ENCODE measurements around the gene UBE2F.
A peak's percentile ranks its signal among the peaks of the same experiment; 100 is the strongest.

UBE2F gene

DNA sequence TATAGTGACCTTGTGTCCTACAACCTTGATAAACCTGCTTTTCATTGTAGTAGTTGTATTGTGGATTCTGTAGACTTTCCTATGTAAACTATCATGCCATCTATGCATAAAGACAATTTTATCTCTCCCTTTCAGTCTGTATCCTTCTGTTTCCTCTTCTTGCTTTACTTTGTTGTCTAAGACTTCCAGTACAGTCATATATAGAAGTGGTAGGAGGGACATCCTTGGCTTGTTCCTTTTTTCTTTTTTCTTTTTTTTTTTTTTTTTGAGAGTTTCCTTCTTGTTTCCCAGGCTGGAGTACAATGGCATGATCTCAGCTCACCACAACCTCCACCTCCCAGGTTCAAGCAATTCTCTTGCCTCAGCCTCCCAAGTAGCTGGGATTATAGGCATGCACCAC, 39.7 kb downstream of the UBE2F start:
- no peak for DNase-seq (ENCODE audit: low read depth)
- no peak overlapping the region for H3K4me3 ChIP-seq (ENCODE audit: low read depth, low read length)

DNA sequence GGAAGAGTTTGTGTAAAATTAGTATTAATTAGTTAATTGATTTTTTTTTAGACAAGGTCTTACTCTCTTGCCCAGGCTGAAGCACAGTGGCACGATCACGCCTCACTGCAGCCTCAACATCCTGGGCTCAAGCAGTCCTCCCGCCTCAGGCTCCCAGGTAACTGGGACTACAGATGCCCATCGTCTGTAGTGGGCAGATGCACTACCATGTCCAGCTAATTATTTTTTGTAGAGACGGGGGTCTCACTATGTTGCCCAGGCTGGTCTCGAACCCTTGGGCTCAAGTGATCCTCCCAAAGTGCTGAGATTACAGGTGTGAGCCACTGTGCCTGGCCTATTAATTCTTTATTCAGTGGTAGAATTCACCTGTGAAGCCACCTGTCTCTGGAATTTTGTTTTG, 41.1 kb downstream of the UBE2F start:
- no peak for DNase-seq (ENCODE audit: low read depth)
- H3K4me3 ChIP-seq (ENCODE audit: low read depth, low read length): no peak overlapping the region

DNA sequence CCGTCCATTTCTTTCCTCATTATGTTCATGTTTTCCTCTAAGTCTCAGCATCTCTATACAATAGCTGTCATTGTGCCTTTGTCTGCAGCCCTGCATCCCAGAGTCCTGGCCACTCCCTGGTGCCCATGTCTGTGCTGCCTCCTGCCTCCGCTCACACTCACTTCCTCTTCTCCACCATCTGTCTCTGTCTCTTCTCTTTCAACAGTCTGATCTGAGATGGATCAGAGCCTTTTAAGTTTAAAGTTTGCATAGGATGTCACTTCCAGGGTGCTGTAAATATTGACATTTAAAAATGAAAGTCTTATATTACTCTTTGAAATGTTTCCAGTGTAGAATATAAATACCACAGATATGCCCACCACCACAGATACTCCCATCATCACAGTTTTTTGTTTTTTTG, 42.7 kb downstream of the UBE2F start:
- no peak overlapping the region for H3K4me3 ChIP-seq (ENCODE audit: low read depth, low read length)
- no peak for DNase-seq (ENCODE audit: low read depth)

DNA sequence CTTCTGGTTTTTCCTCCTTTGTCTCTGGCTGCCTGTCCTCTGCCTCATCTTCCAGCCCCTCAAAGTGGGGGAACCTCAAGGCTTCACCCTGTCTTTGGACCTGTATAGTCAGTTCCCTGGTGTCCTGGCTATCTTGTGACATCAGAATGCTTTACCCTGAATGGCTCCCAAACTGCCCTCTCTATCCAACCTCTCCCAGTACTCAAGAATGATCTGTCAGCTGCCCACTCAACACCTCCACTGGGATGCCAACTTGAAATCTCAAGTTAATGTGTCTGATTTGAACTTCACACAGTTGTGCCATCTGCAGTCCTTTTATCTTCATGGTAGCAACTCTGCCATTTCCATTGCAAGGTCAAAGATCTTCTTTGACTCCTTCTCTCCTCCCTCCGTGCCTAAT, 43.8 kb downstream of the UBE2F start:
- no peak for DNase-seq (ENCODE audit: low read depth)
- H3K4me3 ChIP-seq (ENCODE audit: low read depth, low read length): no peak overlapping the region

DNA sequence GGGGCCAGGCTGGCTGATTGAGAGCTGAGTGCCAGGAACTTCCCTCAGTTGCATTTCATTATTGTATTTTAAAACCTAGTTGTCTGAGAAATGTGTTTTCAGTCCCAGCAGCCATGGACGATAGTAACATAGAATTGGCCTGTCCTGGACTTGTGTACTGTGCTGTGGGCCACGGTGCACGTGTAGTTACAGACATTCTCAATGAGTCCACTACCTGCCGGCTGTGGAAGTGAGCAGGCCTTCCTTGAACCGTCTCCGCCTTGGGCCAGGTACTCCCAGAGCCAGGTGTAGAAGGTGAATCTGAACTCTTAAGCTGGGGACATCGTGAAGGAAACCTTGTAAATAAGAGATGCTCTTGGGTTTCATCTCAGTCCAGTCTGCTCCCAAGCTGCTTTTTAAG, 47.0 kb downstream of the UBE2F start:
- no peak overlapping the region for H3K4me3 ChIP-seq (ENCODE audit: low read depth, low read length)
- no peak for DNase-seq (ENCODE audit: low read depth)

DNA sequence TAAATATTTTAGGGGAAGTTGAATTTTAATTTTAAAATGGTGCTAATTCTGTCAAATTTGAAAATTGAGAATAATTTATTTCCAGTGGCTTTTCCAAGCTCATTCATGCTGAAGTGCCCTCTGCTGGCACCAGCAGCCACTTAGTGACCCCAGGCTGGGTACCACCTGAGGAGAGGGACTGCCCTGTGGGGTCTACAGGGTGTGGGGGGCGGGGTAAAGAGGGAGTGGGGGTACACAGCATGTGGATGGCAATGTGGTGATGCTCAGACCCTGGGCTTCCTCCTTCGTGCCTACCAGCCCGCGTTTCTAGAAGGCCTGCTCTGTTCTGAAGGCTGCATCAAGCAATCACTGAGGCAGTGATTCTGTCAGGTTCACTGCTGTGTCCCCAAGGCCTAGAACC, 48.9 kb downstream of the UBE2F start:
- DNase-seq (ENCODE audit: low read depth): no peak
- H3K4me3 ChIP-seq (ENCODE audit: low read depth, low read length): no peak overlapping the region

DNA sequence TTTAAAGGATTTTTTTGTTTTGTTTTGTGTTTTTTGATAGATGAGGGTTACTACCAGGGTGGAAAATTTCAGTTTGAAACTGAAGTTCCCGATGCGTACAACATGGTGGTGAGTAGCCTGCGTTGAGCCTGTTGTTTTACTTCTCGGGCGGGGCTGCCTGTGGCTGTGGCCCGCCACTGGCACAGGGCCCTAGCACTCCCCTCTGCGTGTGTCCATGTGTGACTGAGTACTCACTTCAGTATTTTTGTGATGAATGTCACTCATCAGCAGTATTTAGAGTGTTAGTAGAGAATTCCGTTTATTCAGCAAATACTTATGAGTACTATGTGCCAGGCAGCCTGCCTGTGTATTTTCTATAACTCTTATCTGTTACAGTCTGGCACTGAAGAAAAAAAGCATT, 49.7 kb downstream of the UBE2F start:
- DNase-seq (ENCODE audit: low read depth): no peak
- H3K4me3 ChIP-seq (ENCODE audit: low read depth, low read length): no peak overlapping the region

DNA sequence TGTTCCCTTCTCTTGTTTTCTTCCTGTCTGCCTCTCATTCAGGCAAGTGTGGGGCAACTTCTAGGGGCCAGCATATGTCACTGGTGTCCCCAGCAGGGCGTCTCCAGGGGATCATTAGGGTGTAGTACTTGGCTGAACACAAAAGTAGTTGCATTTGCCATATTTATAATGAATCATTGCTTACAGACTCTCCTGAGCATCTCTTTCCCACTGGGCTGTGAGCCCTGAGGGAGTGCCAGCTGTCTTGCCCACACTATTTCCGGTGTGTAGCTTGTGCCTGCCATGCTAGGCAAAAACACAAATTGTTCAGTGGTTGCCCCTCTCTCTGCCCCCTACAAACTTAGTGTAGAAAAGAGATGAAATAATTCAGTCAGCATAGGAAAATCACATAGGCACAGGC, 53.1 kb downstream of the UBE2F start:
- no peak for DNase-seq (ENCODE audit: low read depth)
- no peak overlapping the region for H3K4me3 ChIP-seq (ENCODE audit: low read depth, low read length)

DNA sequence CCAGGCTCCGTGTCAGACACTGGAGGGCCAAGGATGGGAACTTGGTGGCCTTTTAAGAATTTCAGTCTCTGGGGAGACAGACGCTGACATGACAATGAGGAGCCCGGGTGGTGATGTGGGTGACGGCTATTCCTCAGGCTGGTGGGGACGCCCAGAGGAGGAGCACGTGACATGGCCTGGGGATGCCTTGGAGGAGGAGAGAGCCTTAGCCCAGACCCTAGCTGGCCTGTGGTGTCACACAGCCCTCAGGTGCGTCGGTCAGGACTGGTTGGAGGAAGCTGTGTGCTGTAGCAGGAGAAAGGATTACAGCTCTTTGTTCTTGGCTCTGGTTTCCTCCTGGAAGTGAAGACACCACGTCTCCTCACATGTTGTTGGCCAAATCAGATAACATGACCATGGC, 54.0 kb downstream of the UBE2F start:
- no peak for DNase-seq (ENCODE audit: low read depth)
- no peak overlapping the region for H3K4me3 ChIP-seq (ENCODE audit: low read depth, low read length)

DNA sequence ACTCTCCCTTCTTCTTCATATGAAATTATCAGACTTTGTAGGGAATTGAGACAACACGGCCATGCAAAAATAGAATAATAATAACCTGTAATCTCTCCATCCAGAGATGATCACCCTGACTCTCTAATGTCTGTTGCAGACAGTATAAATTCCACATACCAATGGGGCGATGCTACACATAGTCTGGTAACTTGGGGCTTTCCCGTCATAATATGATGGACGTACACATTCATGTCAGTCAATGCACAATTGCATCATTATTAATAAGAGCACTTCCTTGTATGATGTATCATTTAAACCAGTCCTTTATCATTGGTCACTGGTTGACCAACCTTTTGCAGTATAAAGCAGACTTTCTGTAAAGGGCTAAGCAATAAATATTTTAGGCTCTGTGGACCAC, 54.5 kb downstream of the UBE2F start:
- no peak for DNase-seq (ENCODE audit: low read depth)
- no peak overlapping the region for H3K4me3 ChIP-seq (ENCODE audit: low read depth, low read length)

DNA sequence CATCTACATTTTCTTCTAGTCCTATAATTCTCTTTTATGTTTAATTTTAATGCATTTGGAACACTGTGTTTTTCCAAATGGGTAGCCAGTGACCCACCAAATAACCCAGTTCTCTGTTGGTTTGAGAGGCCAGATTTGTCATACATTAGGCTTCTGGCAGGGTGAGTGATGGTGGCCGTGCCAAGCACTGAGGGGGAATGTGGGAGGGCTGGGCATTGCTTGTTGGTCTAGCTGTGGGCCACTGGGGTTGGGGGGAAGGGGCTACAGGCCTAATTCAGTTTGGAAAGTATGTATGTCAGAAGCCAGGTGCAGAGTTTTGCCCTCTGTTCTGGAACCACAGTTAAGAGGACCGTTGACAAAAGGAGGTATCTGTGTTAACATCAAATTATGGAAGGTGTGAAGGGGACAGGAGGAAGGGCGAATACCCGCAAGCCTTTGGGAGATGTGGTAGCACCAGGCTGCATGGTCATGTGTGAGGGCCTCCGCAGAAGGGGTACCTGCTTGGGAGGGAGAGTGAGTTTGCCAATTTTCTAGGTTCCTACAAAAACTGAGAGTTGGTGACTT, 55.9 kb downstream of the UBE2F start:
- no peak for DNase-seq (ENCODE audit: low read depth)
- H3K4me3 ChIP-seq (ENCODE audit: low read depth, low read length): no peak overlapping the region

DNA sequence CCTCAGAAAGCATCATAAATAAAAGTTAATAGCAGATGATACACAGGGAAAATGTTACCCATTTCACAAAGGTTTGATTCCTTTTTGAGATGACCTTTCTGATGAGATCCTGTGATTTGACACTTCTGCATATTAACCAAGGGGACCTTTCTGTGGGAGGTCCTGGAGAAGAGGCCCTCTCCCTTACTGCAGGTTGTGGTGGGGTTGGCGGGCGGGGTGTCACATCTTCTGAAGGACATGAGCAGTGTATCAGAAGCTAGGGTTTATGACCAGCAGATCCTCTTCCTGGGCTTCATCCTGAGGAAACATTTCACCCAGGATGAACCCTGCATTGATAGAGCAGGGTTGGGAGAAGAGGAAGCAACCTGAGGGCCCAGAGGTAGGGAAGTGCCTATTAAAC, 56.8 kb downstream of the UBE2F start:
- no peak for DNase-seq (ENCODE audit: low read depth)

DNA sequence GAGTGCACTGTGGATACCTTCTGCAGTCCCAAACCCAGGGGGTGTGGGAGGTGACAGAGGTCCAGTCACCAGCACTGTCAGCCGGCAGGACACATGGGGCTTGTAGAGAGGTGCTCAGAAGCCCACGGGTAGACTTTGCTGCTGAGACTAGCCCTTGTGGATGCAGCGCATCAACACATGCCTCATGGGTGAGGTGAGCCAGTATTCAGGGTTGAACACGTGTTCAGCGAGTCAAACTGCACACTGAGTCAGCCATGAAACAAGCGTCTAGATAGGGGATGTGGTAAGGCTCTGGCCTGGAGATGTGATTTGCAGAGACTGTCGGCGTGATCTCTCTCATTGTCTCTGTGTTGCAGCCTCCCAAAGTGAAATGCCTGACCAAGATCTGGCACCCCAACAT, 58.2 kb downstream of the UBE2F start:
- H3K4me3 ChIP-seq (ENCODE audit: low read depth, low read length): no peak overlapping the region
- DNase-seq (ENCODE audit: low read depth): peak; percentile 31

More for the DNA sequence above, 56.8 kb downstream of the UBE2F start:
- no peak overlapping the region for H3K4me3 ChIP-seq (ENCODE audit: low read depth, low read length)

DNA sequence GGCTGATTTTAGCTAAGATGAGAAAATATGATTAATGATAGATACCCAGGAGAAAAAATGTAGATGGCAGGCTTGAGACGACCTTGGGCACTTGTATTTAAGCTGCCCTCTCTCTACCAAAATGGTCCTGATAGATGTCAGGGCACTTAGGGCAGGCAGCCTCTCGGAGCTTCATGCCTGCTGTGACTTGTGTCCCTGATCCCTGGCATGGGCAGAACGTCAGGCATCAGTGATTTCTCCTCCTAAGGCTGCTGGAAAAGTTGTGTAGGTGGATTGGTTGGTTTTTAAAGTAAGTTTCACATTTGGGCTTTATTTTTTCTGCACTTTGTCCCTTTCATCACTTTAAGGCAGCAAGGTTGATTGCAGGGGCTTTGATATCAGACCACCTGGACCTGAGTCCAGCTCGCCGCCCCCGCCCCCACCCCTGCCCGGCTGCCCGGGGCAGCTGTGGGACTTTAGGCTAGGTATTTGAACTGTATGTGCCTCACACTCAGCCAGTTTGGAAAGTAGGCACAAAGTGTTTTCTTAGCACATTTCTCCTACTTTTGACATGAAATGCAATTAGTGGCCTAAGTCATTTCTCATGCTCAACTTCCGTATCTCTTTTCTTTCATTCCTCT, 59.0 kb downstream of the UBE2F start:
- H3K4me3 ChIP-seq (ENCODE audit: low read depth, low read length): no peak overlapping the region
- DNase-seq (ENCODE audit: low read depth): no peak

DNA sequence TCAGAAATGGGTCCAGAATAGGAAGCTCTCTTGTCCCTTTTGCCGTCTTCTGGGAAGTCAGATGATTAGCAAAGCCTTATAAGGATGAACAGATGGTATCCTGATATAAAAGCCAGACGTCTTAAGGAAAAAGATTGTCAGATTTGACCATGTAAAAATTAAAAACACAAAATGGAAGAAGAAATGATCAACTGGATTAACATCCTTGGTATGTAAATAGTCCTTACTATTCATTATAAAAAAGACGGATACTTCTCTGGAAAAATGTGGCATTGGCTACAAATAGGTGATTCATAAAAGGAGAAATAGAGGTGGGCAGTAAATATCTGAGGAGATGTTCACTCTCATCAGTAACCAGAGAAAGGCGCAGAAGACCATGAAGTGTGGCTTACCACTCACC, 60.2 kb downstream of the UBE2F start:
- DNase-seq (ENCODE audit: low read depth): no peak
- no peak overlapping the region for H3K4me3 ChIP-seq (ENCODE audit: low read depth, low read length)

DNA sequence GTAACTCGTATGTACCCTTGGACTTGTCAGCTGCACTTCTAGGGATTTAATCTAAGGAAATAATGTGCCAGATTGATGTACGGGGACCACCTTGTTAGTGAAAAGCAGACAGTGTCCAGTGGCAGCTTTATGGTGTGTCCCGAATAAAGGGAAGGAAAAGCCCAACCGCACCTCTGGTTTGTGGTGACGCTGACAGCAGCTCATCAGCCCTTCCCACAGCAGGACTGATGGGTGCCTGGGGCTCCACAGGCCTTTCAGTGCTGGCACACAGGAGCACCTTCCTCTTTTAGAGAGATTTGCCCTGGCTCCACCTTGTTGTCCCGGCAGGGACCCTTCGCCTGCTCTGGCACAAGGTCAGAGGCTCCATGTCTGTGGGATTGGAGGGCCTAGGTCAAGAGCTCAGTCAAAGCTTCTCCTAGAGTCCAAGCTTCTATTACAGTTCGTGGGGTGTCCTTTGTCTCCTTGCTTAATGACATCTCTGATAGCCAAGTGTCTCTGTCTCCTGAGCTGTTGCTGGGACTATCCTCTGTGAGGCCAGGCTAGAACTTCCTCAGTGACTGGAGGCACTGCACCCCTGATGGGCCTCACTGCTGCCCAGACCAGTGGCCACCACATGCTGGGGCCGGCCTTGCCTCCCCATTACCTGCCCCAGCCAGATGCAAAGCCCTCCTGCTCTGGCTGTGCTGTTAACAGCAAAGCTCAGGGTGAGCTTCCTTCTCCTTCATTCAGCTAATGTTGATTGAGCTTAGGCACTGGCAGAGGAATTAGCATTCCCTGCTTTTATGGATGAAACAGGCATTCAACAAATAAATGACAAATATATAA, 61.0 kb downstream of the UBE2F start:
- no peak overlapping the region for H3K4me3 ChIP-seq (ENCODE audit: low read depth, low read length)
- no peak for DNase-seq (ENCODE audit: low read depth)

DNA sequence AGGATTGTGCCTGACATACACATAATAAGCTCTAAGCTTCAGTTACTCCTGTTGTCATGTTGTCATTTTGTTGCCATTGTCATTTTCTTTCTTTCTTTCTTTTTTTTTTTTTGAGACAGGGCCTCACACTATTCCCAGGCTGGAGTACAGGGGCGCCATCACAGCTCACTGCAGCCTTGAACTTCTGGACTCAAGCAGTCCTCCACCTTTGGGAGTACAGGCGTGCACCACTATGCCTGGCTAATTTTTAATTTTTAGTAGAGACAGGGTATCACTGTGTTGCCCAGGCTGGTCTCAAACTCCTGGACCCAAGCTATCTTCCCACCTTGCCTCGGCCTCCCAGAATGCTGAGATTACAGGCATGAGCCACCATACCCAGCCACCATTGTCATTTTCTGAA, 63.0 kb downstream of the UBE2F start:
- no peak for DNase-seq (ENCODE audit: low read depth)
- H3K4me3 ChIP-seq (ENCODE audit: low read depth, low read length): no peak overlapping the region

DNA sequence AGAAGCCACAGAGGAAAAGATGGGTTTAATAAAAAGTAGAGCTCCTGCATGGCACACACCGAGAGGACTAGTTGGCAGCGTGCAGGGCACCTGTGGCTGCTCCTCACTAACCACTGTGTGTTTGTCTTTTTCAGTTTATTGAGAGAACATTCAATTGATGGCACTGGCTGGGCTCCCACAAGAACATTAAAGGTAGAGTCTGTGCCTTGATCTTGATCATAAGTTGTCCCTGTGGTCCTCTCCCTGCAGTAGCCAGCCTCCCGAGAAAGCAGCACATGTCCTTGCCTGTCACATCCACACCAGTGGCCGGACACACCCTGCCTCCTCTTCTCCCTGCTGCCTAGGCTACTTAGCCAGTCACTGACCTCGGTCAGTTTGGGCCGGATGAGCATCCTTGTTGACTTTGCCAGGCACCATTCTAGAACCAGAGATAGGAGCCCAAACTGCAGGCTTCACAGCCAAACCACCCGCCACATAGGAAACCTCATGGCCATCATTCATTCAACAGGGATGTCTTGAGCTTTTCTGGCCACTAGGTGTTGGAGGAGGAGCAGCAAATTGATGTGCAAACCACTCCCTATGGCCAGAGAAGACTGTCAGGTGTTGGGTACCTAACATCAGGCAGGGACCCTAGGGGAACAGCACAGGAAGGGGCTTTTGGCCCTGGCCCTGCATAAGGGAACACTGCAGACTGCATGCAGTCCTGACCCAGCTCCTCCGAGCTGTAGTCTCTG, 63.8 kb downstream of the UBE2F start:
- no peak overlapping the region for H3K4me3 ChIP-seq (ENCODE audit: low read depth, low read length)
- no peak for DNase-seq (ENCODE audit: low read depth)

DNA sequence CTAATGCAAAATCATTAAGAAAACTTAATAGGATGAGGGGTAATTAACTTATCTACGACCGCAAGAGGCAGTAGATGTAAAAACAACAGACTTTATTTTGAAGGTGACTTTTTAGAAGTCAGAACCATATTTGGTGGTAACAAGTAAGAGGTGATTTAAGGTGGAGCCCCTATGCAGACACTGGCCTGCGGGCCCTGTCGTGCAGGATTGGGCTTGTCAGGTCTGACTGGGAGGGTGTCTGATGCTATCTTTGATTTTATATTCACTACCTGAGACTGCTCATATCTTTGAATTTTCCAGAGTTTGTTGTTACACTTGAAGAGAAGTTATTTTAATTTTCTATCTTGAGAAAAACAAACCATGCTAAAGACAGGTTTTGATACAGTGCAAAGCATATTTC, 64.9 kb downstream of the UBE2F start:
- H3K4me3 ChIP-seq (ENCODE audit: low read depth, low read length): no peak overlapping the region
- DNase-seq (ENCODE audit: low read depth): no peak

DNA sequence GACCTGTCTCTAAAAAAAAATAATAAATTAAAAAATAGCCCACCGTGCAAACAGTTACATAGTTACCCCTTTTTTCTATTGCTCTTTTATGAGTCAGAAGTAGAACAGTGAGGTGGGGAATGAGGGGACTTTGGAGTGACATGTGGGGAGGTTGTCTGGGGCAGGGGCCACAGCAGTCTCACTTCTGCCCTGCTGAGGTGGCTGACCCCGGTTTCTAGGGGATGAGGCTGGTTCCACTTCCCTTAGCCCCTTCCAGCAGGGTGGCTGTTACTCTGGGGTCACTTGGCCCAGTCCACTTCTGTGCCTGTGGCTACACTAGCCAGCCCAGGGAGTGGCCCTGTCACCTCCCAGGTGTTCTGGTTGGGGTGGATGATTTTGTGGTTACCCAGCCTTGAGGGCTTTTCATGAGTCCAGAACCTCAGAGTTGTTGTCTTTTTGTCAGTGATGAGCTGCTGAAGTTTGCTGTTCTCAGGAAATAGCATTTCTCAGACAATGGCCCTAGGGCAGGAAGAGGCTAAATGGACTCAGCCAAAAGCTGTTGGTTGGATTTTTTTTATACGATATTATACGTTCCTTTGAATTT, 66.0 kb downstream of the UBE2F start:
- no peak overlapping the region for H3K4me3 ChIP-seq (ENCODE audit: low read depth, low read length)
- no peak for DNase-seq (ENCODE audit: low read depth)
